OCI-LY7 (cell line): ENCODE data around the gene STAC.

Experiments
- CTCF ChIP-seq: fragments of 200-600 bp; sonication (generic); conservative IDR thresholded peaks from 2 replicates; pipeline ENCODE4 v1.5.1; 2014; ENCODE audit warnings: mild to moderate bottlenecking, antibody characterized with exemption, low read length, moderate library complexity, mixed read lengths
- EZH2phosphoT487 ChIP-seq: fragments of 200-600 bp; sonication (generic); IDR thresholded peaks from 2 replicates; pipeline ENCODE4 v1.6.1; 2018; ENCODE audit warnings: low read depth, borderline replicate concordance, mild to moderate bottlenecking, mixed run types, antibody characterized with exemption, low read length, moderate library complexity, mixed read lengths

- TF ChIP-seq CTCF = no peak
- no peak for TF ChIP-seq EZH2phosphoT487
Measured at GRCh38 chr3:36543276-36543997, 163.1 kb downstream of the STAC start.
